Peyer's patch (tissue), 4 donors: ENCODE measurements around the gene EPHB2.

Experiments used
- CTCF ChIP-seq, 6 experiments: fragments of 450-650 bp in 4 of 6; fragments of 200-600 bp in 2 of 6; sonication (generic) in 1 of 6; IDR thresholded peaks; one replicate each; pipeline ENCODE4 v1.5.1; 2017 to 2019; ENCODE audit warnings: antibody characterized with exemption in 6 of 6, mild to moderate bottlenecking in 3 of 6, moderate library complexity in 1 of 6
- POLR2A ChIP-seq, 2 donors: fragments of 450-650 bp; IDR thresholded peaks; one replicate each; pipeline ENCODE4 v1.5.1; 2017; ENCODE audit warnings: antibody characterized with exemption in 2 of 2, mild to moderate bottlenecking in 2 of 2, moderate library complexity in 2 of 2

- no peak for TF ChIP-seq CTCF (IDR thresholded peaks at IDR 0.05)
- TF ChIP-seq POLR2A (IDR thresholded peaks at IDR 0.05) = no peak
These were observed 77.0 kb downstream of the EPHB2 start for GRCh38 chr1:22787636-22788035.
